Mesenchymal stem cell (in vitro differentiated cells and primary cell): ENCODE measurements around the gene DNAH8.

Source experiments
- DNase-seq: peaks from one replicate; pipeline ENCODE4 v3.0.0-alpha.2; 2013
- H2AFZ ChIP-seq: one replicate; pipeline ENCODE4 v1.6.1; 2013; ENCODE audit warnings: low read depth, mild to moderate bottlenecking, control low read depth, inconsistent platforms, low read length, moderate library complexity
- H2AK5ac ChIP-seq: 2 replicates; pipeline ENCODE4 v1.6.1; 2013; ENCODE audit warnings: low read length, moderate library complexity, mild to moderate bottlenecking, inconsistent platforms; ENCODE audit not compliant: severe bottlenecking
- H2BK120ac ChIP-seq: one replicate; pipeline ENCODE4 v1.6.1; 2013; ENCODE audit warnings: low read depth, mild to moderate bottlenecking, inconsistent platforms, low read length, moderate library complexity
- H2BK12ac ChIP-seq, 2 experiments: one replicate each; pipeline ENCODE4 v1.6.1; 2013; ENCODE audit warnings: inconsistent platforms in 2 of 2, low read length in 2 of 2, mild to moderate bottlenecking in 2 of 2, moderate library complexity in 2 of 2, control low read depth in 1 of 2
- H2BK15ac ChIP-seq: one replicate; pipeline ENCODE4 v1.6.1; 2013; ENCODE audit warnings: mild to moderate bottlenecking, low read depth, inconsistent platforms; ENCODE audit not compliant: poor library complexity, severe bottlenecking
- H2BK5ac ChIP-seq: 2 replicates; pipeline ENCODE4 v1.6.1; 2013; ENCODE audit warnings: low read depth, mild to moderate bottlenecking, low read length, control low read depth, inconsistent platforms; ENCODE audit not compliant: poor library complexity, severe bottlenecking
- H3K14ac ChIP-seq, 2 experiments: one replicate each; pipeline ENCODE4 v1.6.1; 2013; ENCODE audit warnings: inconsistent platforms in 2 of 2, low read length in 2 of 2, control low read depth in 1 of 2, mild to moderate bottlenecking in 1 of 2, moderate library complexity in 1 of 2
- H3K18ac ChIP-seq, 2 experiments: one replicate each; pipeline ENCODE4 v1.6.1; 2013; ENCODE audit warnings: inconsistent platforms in 2 of 2, low read length in 2 of 2, control low read depth in 1 of 2, low read depth in 1 of 2, mild to moderate bottlenecking in 1 of 2
- H3K23ac ChIP-seq, 2 experiments: one replicate each; pipeline ENCODE4 v1.6.1; 2013; ENCODE audit warnings: inconsistent platforms in 2 of 2, low read length in 2 of 2, mild to moderate bottlenecking in 2 of 2, moderate library complexity in 2 of 2, control low read depth in 1 of 2
- H3K27ac ChIP-seq: 2 replicates; pipeline ENCODE4 v1.5.1; 2013; ENCODE audit warnings: mild to moderate bottlenecking, moderate library complexity, low read length, control low read depth, inconsistent platforms; ENCODE audit not compliant: poor library complexity, severe bottlenecking
- H3K27me3 ChIP-seq, 2 experiments: 2 replicates each; pipeline versions ENCODE4 v1.6.1 to v1.7.0; 2013; ENCODE audit warnings: low read length in 2 of 2, mild to moderate bottlenecking in 2 of 2, moderate library complexity in 2 of 2, control low read depth in 1 of 2, inconsistent platforms in 1 of 2; ENCODE audit not compliant: control insufficient read depth in 1 of 2, insufficient read depth in 1 of 2
- H3K36me3 ChIP-seq, 2 experiments: 2 replicates each; pipeline versions ENCODE4 v1.6.1 to v1.7.0; 2013; ENCODE audit warnings: low read length in 2 of 2, control low read depth in 1 of 2, inconsistent platforms in 1 of 2, low read depth in 1 of 2, mild to moderate bottlenecking in 1 of 2; ENCODE audit not compliant: insufficient read depth in 2 of 2, control insufficient read depth in 1 of 2
- H3K4ac ChIP-seq, 2 experiments: one replicate each; pipeline ENCODE4 v1.6.1; 2013; ENCODE audit warnings: inconsistent platforms in 2 of 2, low read length in 2 of 2, mild to moderate bottlenecking in 2 of 2, moderate library complexity in 2 of 2, control low read depth in 1 of 2, low read depth in 1 of 2
- H3K4me1 ChIP-seq: 2 replicates; pipeline ENCODE4 v1.6.1; 2013; ENCODE audit warnings: low read depth, low read length, control low read depth; ENCODE audit not compliant: control insufficient read depth, insufficient read depth
- H3K4me2 ChIP-seq: 2 replicates; pipeline ENCODE4 v1.6.1; 2013; ENCODE audit warnings: low read length, mild to moderate bottlenecking, inconsistent platforms; ENCODE audit not compliant: poor library complexity, severe bottlenecking
- H3K4me3 ChIP-seq, 2 experiments: 2 replicates each; pipeline versions ENCODE4 v1.5.1 to v1.7.0; 2013; ENCODE audit warnings: low read length in 2 of 2, mild to moderate bottlenecking in 2 of 2, control low read depth in 1 of 2, low read depth in 1 of 2; ENCODE audit not compliant: insufficient read depth in 1 of 2
- H3K79me1 ChIP-seq: replicated peaks from 2 replicates; pipeline ENCODE4 v1.6.1; 2013; ENCODE audit warnings: mild to moderate bottlenecking, control low read depth, low read length, inconsistent platforms; ENCODE audit not compliant: poor library complexity, severe bottlenecking
- H3K9ac ChIP-seq: 2 replicates; pipeline ENCODE4 v1.7.0; 2013; ENCODE audit warnings: mild to moderate bottlenecking, low read length, moderate library complexity
- H3K9me3 ChIP-seq: 2 replicates; pipeline ENCODE4 v1.7.0; 2013; ENCODE audit warnings: mild to moderate bottlenecking, low read length; ENCODE audit not compliant: control insufficient read depth
- H4K8ac ChIP-seq: one replicate; pipeline ENCODE4 v1.6.1; 2013; ENCODE audit warnings: inconsistent platforms, mild to moderate bottlenecking, low read length, moderate library complexity
- H4K91ac ChIP-seq: one replicate; pipeline ENCODE4 v1.6.1; 2013; ENCODE audit warnings: mild to moderate bottlenecking, low read length, inconsistent platforms
- WGBS: methylation state at CpG from one replicate; pipeline ENCODE4 v1.1.7; 2013; ENCODE audit warnings: mixed read lengths; 5-methylcytosine and 5-hydroxymethylcytosine counted together

DNAH8 gene

DNA sequence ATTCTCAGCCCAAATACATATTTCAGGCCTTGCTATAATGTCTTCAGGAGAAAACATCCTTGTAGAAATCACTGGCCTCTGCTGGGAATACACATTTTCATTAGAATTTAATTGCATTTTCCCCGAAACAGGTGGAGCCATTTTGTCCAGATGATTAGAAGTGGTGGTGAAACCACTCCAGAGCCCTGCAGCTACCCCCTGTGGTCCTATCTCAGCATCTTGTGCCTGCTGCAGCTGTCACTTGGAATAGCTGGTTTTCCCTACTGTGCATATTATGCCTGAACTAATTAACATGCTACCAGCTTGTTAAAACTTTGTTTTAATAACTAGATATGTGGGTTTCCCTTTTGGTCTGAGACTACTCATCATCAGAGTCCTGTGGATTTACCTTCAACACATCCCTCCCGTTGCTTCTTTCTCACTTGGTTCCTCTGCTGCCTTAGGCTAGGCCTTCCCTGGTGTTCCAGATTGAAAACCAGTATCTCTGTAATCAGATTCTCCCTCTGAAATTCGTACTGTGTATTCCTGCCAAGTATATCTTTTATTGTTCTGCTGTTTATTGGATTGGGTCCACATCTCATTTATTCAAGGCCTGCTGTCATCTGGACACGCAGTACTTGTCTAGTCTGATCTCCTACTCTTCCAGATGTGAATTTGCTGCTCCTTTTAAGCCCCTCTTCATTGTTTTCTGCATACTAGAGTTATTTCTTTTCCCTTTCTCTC is 15.2 kb downstream of the DNAH8 start:
- Histone ChIP-seq H3K4ac (no peak overlapping the region), H2AFZ (no peak overlapping the region), H2BK15ac (no peak overlapping the region), H3K9ac (no peak overlapping the region), H3K27ac (no peak overlapping the region), H3K18ac (no peak overlapping the region), H3K79me1 (no peaks in the 10 kb centered on the region), H2BK120ac (no peak overlapping the region), H2AK5ac (no peak overlapping the region), H3K9me3 (peaks cover 3% of the 10 kb centered on the region), H3K4me1 (no peaks in the 10 kb centered on the region), H3K36me3 (no peaks in the 10 kb centered on the region), H2BK5ac (no peak overlapping the region), H2BK12ac (no peak overlapping the region), H3K23ac (no peak overlapping the region), H4K91ac (no peak overlapping the region), H4K8ac (no peak overlapping the region), H3K14ac (no peak overlapping the region), H3K4me3 (no peak overlapping the region), H3K4me2 (no peak overlapping the region), H3K27me3 (peaks cover 0 to 4% of the 10 kb centered on the region in 2 experiments)
- no peak for DNase-seq
- 82% methylated on average over 4 of the region's 4 CpGs for WGBS

GRCh38 chr6:38736951-38737350 is 21.8 kb downstream of the DNAH8 start:
- Histone ChIP-seq H3K4me1 (no peaks in the 10 kb centered on the region), H2BK120ac (no peak overlapping the region), H3K9me3 (peaks cover 5% of the 10 kb centered on the region), H3K4me2 (no peak overlapping the region), H3K9ac (no peak overlapping the region), H3K23ac (no peak overlapping the region), H3K79me1 (no peaks in the 10 kb centered on the region), H4K91ac (no peak overlapping the region), H3K4me3 (no peak overlapping the region), H2BK15ac (no peak overlapping the region), H2BK5ac (no peak overlapping the region), H2BK12ac (no peak overlapping the region), H2AK5ac (no peak overlapping the region), H3K4ac (no peak overlapping the region), H3K27me3 (peaks cover 0 to 18% of the 10 kb centered on the region in 2 experiments), H4K8ac (no peak overlapping the region), H3K14ac (no peak overlapping the region), H3K27ac (no peak overlapping the region), H3K18ac (no peak overlapping the region), H3K36me3 (no peaks in the 10 kb centered on the region), H2AFZ (no peak overlapping the region)
- WGBS = no CpG with 5 or more reads among the region's 3 CpGs
- no peak for DNase-seq

GRCh38 chr6:38738261-38738660 is 23.1 kb downstream of the DNAH8 start:
- Histone ChIP-seq H2BK15ac (no peak overlapping the region), H3K27ac (no peak overlapping the region)

GRCh38 chr6:38739532-38739931 is 24.4 kb downstream of the DNAH8 start:
- Histone ChIP-seq H3K14ac (no peak overlapping the region), H2BK12ac (no peak overlapping the region), H2BK15ac (no peak overlapping the region), H4K8ac (no peak overlapping the region), H3K18ac (no peak overlapping the region), H3K9me3 (peaks cover 5% of the 10 kb centered on the region), H4K91ac (no peak overlapping the region), H3K4ac (no peak overlapping the region), H2BK5ac (no peak overlapping the region), H3K4me3 (no peak overlapping the region), H3K27ac (no peak overlapping the region), H3K27me3 (peaks cover 0 to 27% of the 10 kb centered on the region in 2 experiments), H3K79me1 (no peaks in the 10 kb centered on the region), H3K23ac (no peak overlapping the region), H2BK120ac (no peak overlapping the region), H3K36me3 (no peaks in the 10 kb centered on the region), H2AK5ac (no peak overlapping the region), H2AFZ (no peak overlapping the region), H3K4me1 (no peaks in the 10 kb centered on the region), H3K4me2 (no peak overlapping the region), H3K9ac (no peak overlapping the region)
- 82% methylated on average over 1 of the region's 5 CpGs for WGBS
- DNase-seq = no peak

More at GRCh38 chr6:38738261-38738660, 23.1 kb downstream of the DNAH8 start:
- Histone ChIP-seq H3K27me3 (peaks cover 0 to 22% of the 10 kb centered on the region in 2 experiments), H2BK120ac (no peak overlapping the region), H3K4me1 (no peaks in the 10 kb centered on the region), H3K14ac (no peak overlapping the region), H3K23ac (no peak overlapping the region), H2BK12ac (no peak overlapping the region), H3K4me2 (no peak overlapping the region), H3K4ac (no peak overlapping the region), H4K8ac (no peak overlapping the region), H3K18ac (no peak overlapping the region), H3K79me1 (no peaks in the 10 kb centered on the region), H3K4me3 (no peak overlapping the region), H2AK5ac (no peak overlapping the region), H2BK5ac (no peak overlapping the region), H3K9ac (no peak overlapping the region), H4K91ac (no peak overlapping the region), H2AFZ (no peak overlapping the region), H3K9me3 (peaks cover 5% of the 10 kb centered on the region), H3K36me3 (no peaks in the 10 kb centered on the region)
- WGBS = 91% methylated on average over 1 of the region's 3 CpGs
- no peak for DNase-seq
